Esophagus (tissue), 2 donors: ENCODE data around the gene GDF10. TPM values are rescaled to one million over a fixed set of nuclear protein-coding genes. Genes with fewer than 3 reads are reported as not detected.

ENCODE experiments used
- H3K27ac ChIP-seq, 2 donors: one replicate each; pipeline ENCODE4 v1.5.1; 2013; ENCODE audit warnings: low read depth in 2 of 2, mild to moderate bottlenecking in 2 of 2, inconsistent platforms in 1 of 2, low read length in 1 of 2, moderate library complexity in 1 of 2
- H3K27me3 ChIP-seq, 2 donors: one replicate each; pipeline ENCODE4 v1.6.1; 2013; ENCODE audit warnings: low read length in 2 of 2, control low read depth in 1 of 2, mild to moderate bottlenecking in 1 of 2; ENCODE audit not compliant: insufficient read depth in 2 of 2, control insufficient read depth in 1 of 2
- H3K36me3 ChIP-seq, 2 donors: one replicate each; pipeline ENCODE4 v1.6.1; 2013; ENCODE audit warnings: low read length in 1 of 2; ENCODE audit not compliant: control insufficient read depth in 2 of 2, insufficient read depth in 2 of 2
- H3K4me1 ChIP-seq, 2 donors: one replicate each; pipeline ENCODE4 v1.6.1; 2013; ENCODE audit warnings: low read length in 1 of 2; ENCODE audit not compliant: control insufficient read depth in 2 of 2, insufficient read depth in 2 of 2
- H3K4me3 ChIP-seq, 2 donors: one replicate each; pipeline ENCODE4 v1.5.1; 2013; ENCODE audit warnings: low read length in 2 of 2, mild to moderate bottlenecking in 2 of 2, low read depth in 1 of 2, moderate library complexity in 1 of 2
- H3K9me3 ChIP-seq, 2 donors: one replicate each; pipeline ENCODE4 v1.6.1; 2013; ENCODE audit warnings: mild to moderate bottlenecking in 2 of 2, low read depth in 1 of 2, low read length in 1 of 2, moderate library complexity in 1 of 2; ENCODE audit not compliant: control insufficient read depth in 2 of 2, insufficient read depth in 1 of 2
- WGBS, 2 donors: extraction: QIAGEN DNeasy Blood & Tissue Kit; methylation state at CpG; one replicate each; pipeline ENCODE4 v1.1.7; 2013; 5-methylcytosine and 5-hydroxymethylcytosine counted together
- polyA plus RNA-seq, 2 donors: library from polyadenylated mRNA; stranded (reverse); fragments of 200-250 nt; gene quantifications; one replicate each; pipeline ENCODE4 v1.2.3, GENCODE V29; 2013
- donor health status: healthy with polysubstance abuse.
- donor health status: Bipolar disorder and iron deficiency.

The GDF10 gene
- polyA plus RNA-seq, 2 donors = 0.22 to 0.33 TPM

GRCh38 chr10:47326306-47326926 is 26.4 kb downstream of the GDF10 start:
- WGBS, 2 donors = 64 to 73% methylated on average over 5 of the region's 5 CpGs
- Histone ChIP-seq H3K4me1 (peaks cover 0 to 5% of the 10 kb centered on the region in 2 donors), H3K4me3 (no peak overlapping the region), H3K27ac (no peak overlapping the region), H3K9me3 (peaks cover 0 to 5% of the 10 kb centered on the region in 2 donors), H3K36me3 (no peaks in the 10 kb centered on the region), H3K27me3 (no peaks in the 10 kb centered on the region)

- peaks cover 0 to 5% of the 10 kb centered on the region in 2 donors for H3K9me3 ChIP-seq
- peaks cover 0 to 5% of the 10 kb centered on the region in 2 donors for H3K4me1 ChIP-seq
- no peak overlapping the region for H3K4me3 ChIP-seq
- H3K27me3 ChIP-seq = peaks cover 0 to 2% of the 10 kb centered on the region in 2 donors
- WGBS, 2 donors = 87% methylated on average over 11 of the region's 11 CpGs
- no peak overlapping the region for H3K27ac ChIP-seq
- no peaks in the 10 kb centered on the region for H3K36me3 ChIP-seq
Observed at GRCh38 chr10:47326927-47327330, 26.9 kb downstream of the GDF10 start.

- no peaks in the 10 kb centered on the region for H3K36me3 ChIP-seq
- H3K27me3 ChIP-seq = peaks cover 0 to 3% of the 10 kb centered on the region in 2 donors
- H3K9me3 ChIP-seq = peaks cover 0 to 5% of the 10 kb centered on the region in 2 donors
- 92 to 94% methylated on average over 4 of the region's 4 CpGs for WGBS, 2 donors
- H3K4me1 ChIP-seq = peaks cover 0 to 5% of the 10 kb centered on the region in 2 donors
- no peak overlapping the region for H3K27ac ChIP-seq
- no peak overlapping the region for H3K4me3 ChIP-seq
Observed at GRCh38 chr10:47329855-47330254, 29.9 kb downstream of the GDF10 start.

- Histone ChIP-seq H3K9me3 (peaks cover 0 to 5% of the 10 kb centered on the region in 2 donors), H3K27me3 (peaks cover 0 to 3% of the 10 kb centered on the region in 2 donors), H3K4me3 (no peak overlapping the region), H3K27ac (no peak overlapping the region), H3K4me1 (peaks cover 0 to 5% of the 10 kb centered on the region in 2 donors), H3K36me3 (no peaks in the 10 kb centered on the region)
- WGBS, 2 donors = 92 to 94% methylated on average over 3 of the region's 3 CpGs
Observed at GRCh38 chr10:47330366-47330765, 30.4 kb downstream of the GDF10 start.

- Histone ChIP-seq H3K4me1 (peaks cover 0 to 5% of the 10 kb centered on the region in 2 donors), H3K9me3 (peaks cover 0 to 5% of the 10 kb centered on the region in 2 donors), H3K27me3 (peaks cover 0 to 3% of the 10 kb centered on the region in 2 donors), H3K27ac (no peak overlapping the region), H3K36me3 (no peaks in the 10 kb centered on the region), H3K4me3 (no peak overlapping the region)
- WGBS, 2 donors = 72 to 74% methylated on average over 3 of the region's 3 CpGs
Observed at GRCh38 chr10:47330804-47331203, 30.8 kb downstream of the GDF10 start.

- no peak overlapping the region for H3K27ac ChIP-seq
- 94 to 96% methylated on average over 9 of the region's 9 CpGs for WGBS, 2 donors
Observed at GRCh38 chr10:47331491-47331890, 31.5 kb downstream of the GDF10 start.

GRCh38 chr10:47331954-47332353 is 32.0 kb downstream of the GDF10 start:
- Histone ChIP-seq H3K4me1 (no peaks in the 10 kb centered on the region), H3K9me3 (peaks cover 0 to 5% of the 10 kb centered on the region in 2 donors), H3K27ac (no peak overlapping the region), H3K36me3 (no peaks in the 10 kb centered on the region), H3K4me3 (no peak overlapping the region), H3K27me3 (peaks cover 0 to 3% of the 10 kb centered on the region in 2 donors)
- WGBS, 2 donors = 59 to 76% methylated on average over 7 of the region's 7 CpGs

More at GRCh38 chr10:47331491-47331890, 31.5 kb downstream of the GDF10 start:
- Histone ChIP-seq H3K4me3 (no peak overlapping the region), H3K9me3 (peaks cover 0 to 5% of the 10 kb centered on the region in 2 donors), H3K27me3 (peaks cover 0 to 3% of the 10 kb centered on the region in 2 donors), H3K4me1 (no peaks in the 10 kb centered on the region), H3K36me3 (no peaks in the 10 kb centered on the region)

- Histone ChIP-seq H3K4me3 (no peak overlapping the region), H3K27me3 (peaks cover 0 to 3% of the 10 kb centered on the region in 2 donors), H3K36me3 (no peaks in the 10 kb centered on the region), H3K4me1 (no peaks in the 10 kb centered on the region), H3K27ac (no peak overlapping the region), H3K9me3 (peaks cover 0 to 5% of the 10 kb centered on the region in 2 donors)
- WGBS, 2 donors = 75 to 76% methylated on average over 3 of the region's 3 CpGs
Observed at GRCh38 chr10:47332371-47332770, 32.4 kb downstream of the GDF10 start.

- 80 to 88% methylated on average over 3 of the region's 3 CpGs for WGBS, 2 donors
- no peak overlapping the region for H3K27ac ChIP-seq
- peaks cover 0 to 3% of the 10 kb centered on the region in 2 donors for H3K27me3 ChIP-seq
Observed at GRCh38 chr10:47332946-47333345, 32.9 kb downstream of the GDF10 start.

GRCh38 chr10:47333532-47333931 is 33.5 kb downstream of the GDF10 start:
- H3K27ac ChIP-seq = no peak overlapping the region
- no peak overlapping the region for H3K4me3 ChIP-seq
- H3K36me3 ChIP-seq = no peaks in the 10 kb centered on the region
- WGBS, 2 donors = 81 to 89% methylated on average over 6 of the region's 6 CpGs
- no peaks in the 10 kb centered on the region for H3K4me1 ChIP-seq
- peaks cover 0 to 3% of the 10 kb centered on the region in 2 donors for H3K27me3 ChIP-seq
- peaks cover 0 to 3% of the 10 kb centered on the region in 2 donors for H3K9me3 ChIP-seq

More at GRCh38 chr10:47332946-47333345, 32.9 kb downstream of the GDF10 start:
- H3K4me1 ChIP-seq = no peaks in the 10 kb centered on the region
- H3K9me3 ChIP-seq = peaks cover 0 to 3% of the 10 kb centered on the region in 2 donors
- H3K4me3 ChIP-seq = no peak overlapping the region
- H3K36me3 ChIP-seq = no peaks in the 10 kb centered on the region
